Uterus (tissue), 2 donors: ENCODE results near the gene CEP162.
"Not testable (repeated sequence)": the region's sequence is repeated elsewhere in the genome, so short reads cannot be mapped to it uniquely, and the experiment has no call there.

Experiments
- POLR2A ChIP-seq, 2 donors: fragments of 450-650 bp; IDR thresholded peaks; one replicate each; pipeline ENCODE4 v1.6.1; 2016; ENCODE audit warnings: antibody characterized with exemption in 2 of 2, mild to moderate bottlenecking in 1 of 2, moderate library complexity in 1 of 2
- TF ChIP-seq, protein P1 (sequence below), 4 experiments: fragments of 200-600 bp in 2 of 4; fragments of 450-650 bp in 2 of 4; sonication (generic) in 2 of 4; IDR thresholded peaks; one replicate each; pipeline ENCODE4 v1.5.1; 2016 to 2019; ENCODE audit warnings: antibody characterized with exemption in 4 of 4, mild to moderate bottlenecking in 2 of 4, moderate library complexity in 1 of 4

DNA sequence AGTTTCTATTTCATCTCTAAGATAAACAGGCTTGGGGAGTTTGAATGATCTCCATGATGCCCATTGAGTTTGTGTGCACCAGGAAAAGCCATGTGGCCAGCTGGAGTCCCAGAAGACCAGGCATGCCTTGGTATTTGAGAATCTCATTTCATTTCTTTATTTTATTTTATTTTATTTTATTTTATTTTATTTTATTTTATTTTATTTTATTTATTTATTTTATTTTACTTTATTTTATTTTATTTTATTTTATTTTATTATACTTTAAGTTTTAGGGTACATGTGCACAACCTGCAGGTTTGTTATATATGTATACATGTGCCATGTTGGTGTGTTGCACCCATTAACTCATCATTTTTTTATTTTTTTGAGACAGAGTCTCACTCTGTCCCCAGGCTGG lies 142.7 kb downstream of the CEP162 start:
- TF ChIP-seq POLR2A (IDR thresholded peaks at IDR 0.05): not testable (repeated sequence)
- TF ChIP-seq, protein P1, sequence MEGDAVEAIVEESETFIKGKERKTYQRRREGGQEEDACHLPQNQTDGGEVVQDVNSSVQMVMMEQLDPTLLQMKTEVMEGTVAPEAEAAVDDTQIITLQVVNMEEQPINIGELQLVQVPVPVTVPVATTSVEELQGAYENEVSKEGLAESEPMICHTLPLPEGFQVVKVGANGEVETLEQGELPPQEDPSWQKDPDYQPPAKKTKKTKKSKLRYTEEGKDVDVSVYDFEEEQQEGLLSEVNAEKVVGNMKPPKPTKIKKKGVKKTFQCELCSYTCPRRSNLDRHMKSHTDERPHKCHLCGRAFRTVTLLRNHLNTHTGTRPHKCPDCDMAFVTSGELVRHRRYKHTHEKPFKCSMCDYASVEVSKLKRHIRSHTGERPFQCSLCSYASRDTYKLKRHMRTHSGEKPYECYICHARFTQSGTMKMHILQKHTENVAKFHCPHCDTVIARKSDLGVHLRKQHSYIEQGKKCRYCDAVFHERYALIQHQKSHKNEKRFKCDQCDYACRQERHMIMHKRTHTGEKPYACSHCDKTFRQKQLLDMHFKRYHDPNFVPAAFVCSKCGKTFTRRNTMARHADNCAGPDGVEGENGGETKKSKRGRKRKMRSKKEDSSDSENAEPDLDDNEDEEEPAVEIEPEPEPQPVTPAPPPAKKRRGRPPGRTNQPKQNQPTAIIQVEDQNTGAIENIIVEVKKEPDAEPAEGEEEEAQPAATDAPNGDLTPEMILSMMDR (IDR thresholded peaks at IDR 0.05): not testable (repeated sequence)
